HG02798 (cell line): ENCODE measurements around the gene SEPSECS.

Experiments used
- ATAC-seq: cut with Tn5 transposase; IDR thresholded peaks from one replicate; pipeline ENCODE4 v1.9.1; 2021; ENCODE audit warnings: mild to moderate bottlenecking; ENCODE audit not compliant: unreplicated experiment, poor library complexity

SEPSECS gene

DNA sequence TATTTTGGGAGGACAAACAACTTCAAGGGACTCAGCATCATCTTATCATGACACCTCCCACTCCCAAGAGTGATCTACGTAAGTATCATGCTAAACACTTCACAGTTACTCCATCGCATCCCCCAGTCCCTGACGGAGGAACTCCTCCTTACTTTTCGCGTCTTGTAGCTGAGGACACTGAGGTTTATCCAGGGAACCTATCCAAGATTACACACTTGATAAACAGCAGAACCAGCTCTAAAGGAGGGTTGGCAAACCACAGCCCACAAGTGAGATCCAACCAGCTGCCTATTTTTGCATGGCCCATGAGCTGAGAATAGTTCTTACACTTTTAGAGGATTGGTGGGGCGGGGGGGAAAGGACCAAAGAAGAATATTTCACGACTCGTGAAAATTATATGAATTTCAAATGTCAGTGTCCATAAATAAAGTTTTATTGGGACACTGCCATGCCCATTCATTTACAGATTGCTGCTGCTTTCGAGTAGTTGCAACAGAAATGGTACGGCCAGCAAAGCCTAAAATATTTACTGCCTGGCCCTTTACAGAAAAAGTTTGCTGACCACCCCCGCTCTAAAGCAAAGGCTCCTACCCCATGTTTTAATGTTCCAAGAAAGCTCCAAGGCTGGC lies 47.8 kb downstream of the SEPSECS start:
- no peak for ATAC-seq

DNA sequence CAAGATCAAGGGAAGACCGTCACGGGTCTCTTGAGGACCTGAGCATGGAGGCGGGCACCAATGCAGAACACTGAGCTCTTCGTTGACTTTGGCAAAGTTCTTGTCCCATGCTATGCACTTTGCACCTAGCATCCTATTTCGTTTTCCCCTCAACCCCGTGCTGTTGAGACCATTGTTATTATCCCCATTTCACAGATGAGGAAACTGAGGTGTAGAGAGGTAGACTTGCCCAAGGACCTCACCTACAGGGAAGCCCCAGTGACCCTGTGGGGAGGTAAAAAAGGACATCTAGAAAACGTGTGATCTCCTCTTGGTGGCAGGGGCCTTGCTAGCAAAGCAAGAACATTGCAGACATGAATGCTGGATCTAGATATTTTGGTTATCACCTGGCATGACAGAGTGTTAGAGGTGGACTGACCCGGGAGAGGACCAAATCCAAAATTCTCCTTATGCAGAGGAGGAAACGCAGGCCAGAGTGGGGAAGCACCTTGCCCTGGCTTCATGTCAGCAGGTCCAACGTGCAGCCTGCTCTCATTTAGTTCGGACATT lies 48.5 kb downstream of the SEPSECS start:
- no peak for ATAC-seq

DNA sequence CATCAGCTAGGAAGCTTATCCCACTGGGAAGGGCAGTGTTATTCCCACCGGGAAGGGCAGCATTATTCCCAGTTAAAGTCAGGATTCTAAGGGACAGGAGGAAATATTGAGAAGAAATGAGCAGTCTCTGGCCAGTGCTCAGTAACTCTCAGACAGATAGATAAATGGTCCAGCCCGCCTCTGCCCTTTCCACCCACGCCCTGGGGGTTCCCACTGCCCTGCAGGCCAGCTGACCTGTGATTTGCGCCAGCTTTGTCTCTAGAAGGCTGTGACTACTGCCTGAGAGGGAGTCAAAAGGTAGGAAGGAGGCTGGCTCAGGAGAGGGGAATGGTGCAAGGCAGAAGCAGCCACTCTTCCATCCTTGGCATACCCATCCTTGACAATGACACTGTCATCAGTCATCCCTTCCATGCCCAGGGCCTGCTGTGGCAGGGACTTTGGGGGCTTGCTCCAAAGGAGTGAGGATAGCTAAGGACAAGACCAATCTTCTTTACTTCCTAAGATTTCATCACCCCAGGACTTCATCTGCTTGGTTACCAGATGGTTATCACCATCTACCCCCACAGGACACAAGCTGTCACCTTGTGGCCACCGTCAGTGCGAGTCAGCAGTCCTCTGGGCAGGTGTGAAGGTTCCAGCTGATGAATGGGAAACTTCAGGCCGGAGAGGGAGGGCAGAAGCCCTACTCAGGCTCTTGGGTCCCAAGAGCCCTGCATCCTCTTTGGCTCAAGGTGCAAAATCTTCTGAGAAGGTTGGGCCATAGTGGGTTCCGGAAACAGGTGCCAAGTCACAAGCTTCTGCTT lies 49.5 kb downstream of the SEPSECS start:
- no peak for ATAC-seq

DNA sequence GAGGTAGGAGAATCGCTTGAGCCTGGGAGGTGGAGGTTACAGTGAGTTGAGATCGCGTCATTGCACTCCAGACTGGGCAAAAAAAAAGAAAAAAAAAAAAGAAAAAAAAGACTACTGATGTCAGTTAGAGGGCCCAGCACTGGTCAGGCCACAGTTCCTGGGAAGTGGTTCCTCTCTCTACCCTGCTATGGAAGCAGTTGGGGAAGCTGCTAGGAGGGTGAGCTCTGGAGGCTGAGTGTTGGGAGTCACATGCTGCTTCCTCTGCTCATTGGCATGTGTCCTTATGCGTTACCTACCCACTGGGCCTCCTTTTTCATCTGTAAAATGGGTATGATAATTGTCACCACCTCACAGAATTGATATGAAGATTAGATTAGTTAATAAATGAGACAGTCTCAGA lies 50.7 kb downstream of the SEPSECS start:
- ATAC-seq: no peak

DNA sequence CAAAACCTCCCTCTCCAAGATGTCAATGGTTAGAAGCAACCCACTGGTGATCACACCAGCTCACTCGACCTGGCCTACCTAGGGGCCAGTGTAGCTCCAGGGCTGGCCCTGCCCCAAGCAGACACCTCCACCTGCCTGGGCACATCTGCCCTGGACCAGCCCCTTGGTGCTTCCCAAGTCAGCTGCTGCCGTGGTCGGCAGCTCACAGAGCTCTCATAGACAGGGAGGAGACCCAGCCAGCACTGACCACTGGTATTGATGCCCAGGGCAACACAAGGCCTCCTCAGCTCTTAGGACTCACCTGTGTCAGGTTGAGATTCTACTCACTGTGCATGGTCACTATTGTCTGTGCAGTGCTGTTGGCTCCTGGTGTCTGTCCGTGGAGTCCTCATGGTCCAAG lies 51.7 kb downstream of the SEPSECS start:
- no peak for ATAC-seq

DNA sequence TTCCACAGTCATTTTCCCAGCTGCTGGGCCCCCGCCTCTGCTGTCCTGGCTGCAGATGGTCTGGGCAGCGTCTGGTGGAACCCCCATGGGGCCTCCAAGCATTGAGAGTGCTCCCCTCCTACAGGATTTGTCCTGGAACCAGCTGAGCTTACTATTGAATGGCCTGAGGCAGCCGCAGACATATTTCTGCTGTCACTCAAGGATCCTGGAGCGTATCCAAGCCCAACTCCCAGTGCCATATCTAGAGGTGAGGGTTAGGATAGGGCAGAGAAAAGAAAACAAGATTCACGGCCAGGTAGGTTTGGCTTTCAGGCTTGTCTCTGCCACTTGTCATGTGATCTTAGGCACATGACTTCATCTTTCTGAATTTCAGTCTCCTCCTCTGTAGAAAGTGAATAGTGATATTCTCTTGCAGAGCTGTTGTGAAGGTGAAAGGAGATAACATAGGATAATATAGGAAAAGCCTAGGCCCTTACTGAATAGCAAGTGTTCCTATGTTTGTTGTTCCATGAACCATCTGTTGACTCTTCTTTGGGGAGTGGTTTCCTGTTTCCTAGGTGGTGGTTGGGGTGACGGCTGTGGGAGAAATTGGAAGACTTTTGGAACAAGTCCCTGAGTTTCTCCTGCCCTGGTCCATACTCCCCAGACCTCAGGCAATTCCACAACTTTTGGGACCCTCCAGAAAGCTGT lies 52.3 kb downstream of the SEPSECS start:
- ATAC-seq: no peak

DNA sequence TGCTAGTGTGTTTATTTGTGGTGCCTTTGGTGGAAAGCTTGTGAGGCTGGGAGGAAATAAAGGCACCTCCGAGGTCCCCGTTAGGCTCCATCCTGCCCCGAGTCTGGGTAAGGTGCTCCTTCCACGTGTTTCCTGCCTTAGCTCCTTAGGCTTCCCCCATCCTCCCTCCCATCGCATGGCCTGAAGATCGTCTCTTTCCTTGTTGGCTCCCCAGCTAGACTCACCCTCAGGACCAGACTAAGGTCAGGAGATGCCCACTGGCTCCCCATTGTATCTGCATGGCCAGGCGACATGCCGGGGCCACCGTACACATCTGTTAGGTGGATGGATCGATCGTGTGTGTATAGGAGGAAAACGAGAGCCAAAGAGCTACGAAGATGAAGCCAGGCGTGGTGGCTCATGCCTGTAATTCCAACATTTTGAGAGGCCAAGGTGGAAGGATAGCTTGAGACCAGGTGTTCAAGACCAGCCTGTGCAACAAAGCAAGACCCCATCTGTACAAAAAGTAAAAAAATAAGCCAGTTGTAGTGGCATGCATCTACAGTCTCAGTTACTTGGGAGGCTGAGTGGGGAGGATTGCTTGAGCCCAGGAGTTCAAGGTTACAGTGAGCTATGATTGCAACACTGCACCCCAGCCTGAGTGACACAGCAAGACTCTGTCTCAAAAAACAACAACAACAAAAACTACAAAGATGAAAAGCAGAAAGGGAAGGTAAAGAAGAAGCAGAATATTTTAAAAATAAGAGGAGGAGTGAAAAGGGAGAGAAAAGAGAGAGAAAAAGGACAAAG lies 53.7 kb downstream of the SEPSECS start:
- no peak for ATAC-seq

DNA sequence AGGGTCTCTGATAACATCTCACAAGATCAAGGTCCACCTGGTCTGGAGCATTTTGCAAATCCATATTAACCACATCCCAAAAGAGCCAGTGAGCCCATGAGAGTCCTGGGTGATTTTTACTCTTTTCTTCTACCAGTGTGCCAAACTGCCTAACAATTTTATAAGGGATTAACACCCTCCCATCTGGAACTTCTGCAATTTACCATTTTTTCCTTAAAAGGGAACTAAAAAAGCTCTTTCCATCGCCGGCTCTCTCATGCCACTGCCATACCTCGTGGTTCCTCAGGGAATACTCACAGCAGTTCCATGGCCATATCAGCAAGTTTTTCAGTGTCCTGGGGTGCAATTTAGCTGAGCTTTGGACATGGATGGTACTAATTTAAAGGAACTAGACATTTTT lies 55.7 kb downstream of the SEPSECS start:
- no peak for ATAC-seq

DNA sequence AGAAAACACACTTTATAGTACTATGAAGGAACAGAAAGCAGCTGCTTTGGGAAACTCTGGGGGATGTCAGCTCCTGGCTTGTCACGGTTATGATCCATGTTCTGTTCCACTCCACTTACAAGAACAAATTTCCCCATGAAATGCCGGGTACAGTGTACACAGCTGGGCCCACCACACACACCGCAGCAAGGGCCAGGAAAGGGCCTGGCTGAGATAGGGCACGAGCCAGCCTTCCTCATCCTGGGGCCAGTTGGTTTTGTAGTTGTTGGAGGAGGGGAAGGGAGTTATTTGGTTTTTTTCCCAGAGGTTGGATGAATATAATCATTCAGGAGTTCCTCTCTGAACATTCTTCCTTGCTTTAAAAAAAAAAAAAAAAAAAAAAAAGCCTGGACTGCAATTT lies 56.8 kb downstream of the SEPSECS start:
- ATAC-seq: no peak

DNA sequence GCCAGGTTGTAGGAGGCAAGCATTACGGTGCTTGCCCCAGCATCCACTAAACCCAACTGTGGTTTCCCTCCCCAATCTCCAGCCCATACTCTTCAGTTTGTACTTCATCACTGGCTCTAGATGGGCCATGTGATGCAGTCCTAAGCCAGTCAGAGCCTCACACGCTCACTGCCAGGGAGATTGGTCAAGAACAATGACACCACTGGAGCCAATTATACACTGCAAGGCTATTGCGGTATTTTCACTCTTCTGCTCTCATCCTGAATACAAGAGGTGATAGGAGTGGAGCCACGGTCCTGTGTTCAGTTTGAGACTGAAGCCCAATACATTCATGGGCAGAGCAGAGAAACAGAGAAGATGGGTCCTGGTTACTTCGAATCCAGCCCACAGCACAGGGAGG lies 58.4 kb downstream of the SEPSECS start:
- no peak for ATAC-seq

DNA sequence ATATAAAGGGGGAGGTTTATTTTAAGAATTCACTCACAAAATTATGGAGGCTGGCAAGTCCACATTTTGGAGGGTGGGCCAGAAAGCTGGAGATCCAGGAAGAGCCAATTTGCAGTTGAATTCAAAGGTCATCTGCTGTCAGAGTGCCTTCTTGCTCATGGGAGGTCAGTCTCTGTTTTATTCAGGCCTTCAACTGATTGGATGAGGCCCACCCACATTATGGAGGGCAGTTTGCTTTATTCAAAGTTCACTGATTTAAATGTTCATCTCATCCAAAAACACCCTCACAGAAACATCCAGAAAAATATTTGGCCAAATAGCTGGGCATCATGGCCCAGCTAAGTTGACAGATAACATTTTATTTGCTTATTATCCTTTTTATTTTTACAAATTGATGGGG lies 59.5 kb downstream of the SEPSECS start:
- no peak for ATAC-seq

DNA sequence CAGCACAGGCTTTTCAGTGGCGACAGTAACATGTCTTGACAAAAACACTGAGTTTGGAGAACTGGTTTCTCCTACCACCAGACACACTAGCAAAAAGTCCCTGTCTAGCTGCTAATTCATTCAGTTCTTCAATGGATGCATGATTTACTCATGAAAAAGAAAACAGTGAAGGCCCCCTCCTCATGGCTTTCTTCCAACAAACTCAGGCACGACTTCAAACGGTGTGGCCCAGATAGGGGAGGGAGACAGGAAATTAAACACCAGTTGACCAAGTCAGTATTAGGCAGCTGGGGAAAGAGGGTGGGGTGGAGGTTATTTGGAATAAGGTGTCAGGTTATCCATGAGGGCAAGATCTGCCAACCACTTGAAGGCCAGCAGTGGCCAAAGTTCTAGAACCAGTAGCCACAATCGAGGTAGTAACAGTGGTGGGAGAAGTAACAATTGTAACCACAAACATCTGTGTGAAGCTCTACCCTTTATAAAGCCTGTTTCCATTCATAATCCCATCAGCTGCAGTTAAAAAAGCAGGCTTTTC lies 60.2 kb downstream of the SEPSECS start:
- no peak for ATAC-seq

DNA sequence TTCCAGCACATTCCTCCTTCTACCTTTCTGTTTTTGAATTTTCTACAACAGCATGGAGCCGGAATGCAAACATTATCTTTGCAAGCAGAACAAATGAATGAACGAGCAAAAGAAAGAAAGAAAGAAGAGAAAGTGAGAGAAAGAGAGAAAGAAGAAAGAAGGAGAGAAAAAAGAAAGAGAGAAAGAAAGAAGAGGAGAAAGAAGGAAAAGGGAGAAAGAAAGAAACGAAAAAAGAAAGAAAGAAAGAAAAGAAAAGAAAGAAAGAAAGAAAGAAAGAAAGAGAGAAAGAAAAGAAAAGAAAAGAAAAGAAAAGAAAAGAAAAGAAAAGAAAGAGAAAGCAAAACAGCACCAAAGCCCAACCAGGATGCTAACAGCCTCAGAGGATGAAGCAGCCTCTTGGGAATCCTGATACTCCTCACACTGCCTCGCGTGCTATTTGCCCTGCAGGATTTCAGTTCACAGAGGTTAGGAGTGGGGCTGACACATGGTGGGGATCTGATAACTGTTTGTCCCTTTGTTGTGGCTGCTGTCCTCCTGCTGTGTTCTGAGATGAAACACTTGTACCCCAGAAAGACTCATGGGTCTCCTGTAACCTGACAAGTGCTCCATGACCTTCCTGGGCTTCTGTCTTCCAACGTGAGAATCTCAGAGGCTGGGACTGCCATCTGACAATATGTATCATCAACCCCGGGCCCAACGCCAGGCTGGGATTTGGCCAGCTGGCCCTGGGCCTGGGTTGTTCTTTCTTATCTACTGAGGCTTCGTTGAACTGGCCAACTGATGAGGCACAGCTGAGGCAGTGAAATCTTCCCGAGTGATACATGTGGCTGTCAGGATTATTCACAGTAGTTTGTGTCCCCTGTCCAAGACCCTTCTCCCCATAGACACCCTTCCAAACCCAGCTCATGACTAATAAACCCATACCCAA lies 61.0 kb downstream of the SEPSECS start:
- no peak for ATAC-seq

DNA sequence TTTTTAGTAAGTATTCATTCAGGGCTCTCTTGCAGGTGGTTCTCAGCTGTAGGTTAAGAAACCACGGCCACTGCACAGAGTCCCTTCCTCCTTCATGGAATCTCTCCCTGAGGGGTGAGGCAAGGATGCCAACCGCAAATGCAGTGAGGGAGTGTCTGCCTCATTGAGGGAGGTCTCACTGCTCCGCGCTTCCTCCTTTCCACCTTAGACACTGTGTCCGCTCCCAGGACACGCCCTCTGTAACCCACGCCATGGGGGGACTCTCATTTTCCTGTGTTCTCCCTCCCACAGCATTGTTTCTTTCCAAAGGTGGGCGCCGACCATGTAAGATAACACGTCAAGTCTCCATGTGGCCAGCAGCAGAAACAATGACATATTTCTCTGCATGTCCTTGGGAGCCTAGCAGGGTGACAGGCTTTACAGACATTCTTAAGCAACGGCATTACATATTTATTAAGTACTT lies 63.2 kb downstream of the SEPSECS start:
- no peak for ATAC-seq

DNA sequence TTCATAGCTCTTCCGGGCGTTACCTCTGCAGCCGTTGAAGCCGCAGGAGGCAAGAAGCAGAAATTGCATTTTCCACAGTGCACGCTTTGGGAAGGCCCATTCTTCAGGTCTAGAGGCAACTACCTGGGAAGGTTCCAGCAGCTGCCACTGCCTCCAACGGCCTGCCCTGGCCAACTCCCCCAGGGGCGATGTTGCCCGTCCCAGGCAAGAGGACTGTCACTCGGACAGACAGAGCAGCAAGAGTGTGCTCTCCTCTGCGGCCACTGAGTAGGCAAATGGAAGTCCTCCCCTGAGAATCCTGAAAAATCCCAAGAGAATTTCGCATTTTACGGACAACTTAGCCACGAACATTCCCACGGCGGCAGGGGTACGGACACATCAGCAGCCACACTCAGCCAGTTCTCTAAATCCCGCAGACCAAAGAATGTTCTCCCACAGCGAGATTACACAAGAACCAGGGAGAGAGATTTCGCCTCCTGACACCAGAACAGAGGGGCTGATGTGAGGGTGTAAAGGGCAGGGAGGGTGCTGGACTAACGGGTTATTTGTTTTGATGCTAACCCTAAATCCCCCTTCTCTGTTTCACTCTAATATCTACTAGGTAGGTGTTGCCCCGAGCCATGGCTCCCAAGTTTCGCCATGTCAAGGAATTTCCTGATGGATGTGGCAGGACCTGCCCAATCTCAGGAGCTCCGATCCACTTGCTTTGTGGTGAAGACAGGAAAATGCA lies 63.8 kb downstream of the SEPSECS start:
- ATAC-seq: no peak

DNA sequence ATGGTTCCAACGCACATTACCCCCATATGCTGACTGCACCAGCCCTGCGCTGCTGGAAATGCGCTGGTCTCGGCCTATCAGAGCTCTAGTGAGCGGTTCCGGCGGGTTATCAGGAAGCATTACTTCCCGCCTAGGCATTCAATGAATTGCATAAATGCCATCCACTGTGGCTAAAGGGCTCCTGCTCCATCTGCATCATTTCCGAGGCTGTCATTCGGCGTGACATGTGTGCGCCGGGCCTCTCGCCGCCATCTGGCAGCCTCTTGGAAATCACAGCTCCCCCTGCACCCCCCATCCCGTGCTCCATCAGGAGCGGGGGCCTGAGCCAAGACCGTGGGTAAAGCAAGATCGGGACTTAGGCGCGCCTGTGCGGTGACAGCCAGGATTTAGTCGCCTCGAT lies 64.4 kb downstream of the SEPSECS start:
- ATAC-seq: no peak

DNA sequence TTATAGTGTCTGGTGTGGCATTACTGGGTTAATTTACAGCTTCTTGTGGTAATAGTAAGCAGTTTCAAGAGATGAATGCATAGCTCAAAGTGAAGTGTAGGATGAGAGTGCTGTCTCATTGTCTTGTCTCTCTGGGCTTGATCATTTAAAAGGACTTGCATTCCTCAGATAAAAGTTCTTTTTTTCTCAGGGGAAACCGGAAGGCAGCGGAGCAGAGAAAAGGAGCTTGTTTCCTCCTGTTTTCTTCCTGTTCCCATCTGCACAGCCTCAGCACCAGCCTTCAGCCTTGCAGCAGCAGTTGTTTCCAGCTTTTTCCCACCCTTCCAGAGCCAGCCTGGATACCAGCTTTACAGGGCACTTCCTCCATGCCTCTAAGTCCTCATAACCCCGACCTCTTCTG lies 68.1 kb downstream of the SEPSECS start:
- ATAC-seq: no peak

DNA sequence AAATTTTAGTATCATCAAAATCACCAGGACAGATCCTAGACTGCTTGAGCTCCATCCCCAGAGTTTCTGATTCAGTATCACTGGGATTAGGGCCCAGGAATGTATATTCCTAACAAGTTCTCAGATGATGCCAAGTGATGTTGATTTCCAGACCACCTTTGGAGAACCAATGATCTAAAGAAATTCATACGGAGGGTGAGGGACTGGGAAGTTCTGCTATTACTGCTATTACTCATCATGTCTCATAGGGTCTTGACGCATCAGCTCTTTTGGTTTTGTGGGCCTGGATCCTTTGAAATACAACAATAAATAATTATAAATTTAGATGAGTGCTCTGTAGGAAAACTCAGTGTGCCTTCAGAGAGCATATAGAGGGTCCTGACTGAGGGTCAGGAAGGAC lies 69.7 kb downstream of the SEPSECS start:
- ATAC-seq: no peak
